ENCODE data around the gene NIFK.

DNA sequence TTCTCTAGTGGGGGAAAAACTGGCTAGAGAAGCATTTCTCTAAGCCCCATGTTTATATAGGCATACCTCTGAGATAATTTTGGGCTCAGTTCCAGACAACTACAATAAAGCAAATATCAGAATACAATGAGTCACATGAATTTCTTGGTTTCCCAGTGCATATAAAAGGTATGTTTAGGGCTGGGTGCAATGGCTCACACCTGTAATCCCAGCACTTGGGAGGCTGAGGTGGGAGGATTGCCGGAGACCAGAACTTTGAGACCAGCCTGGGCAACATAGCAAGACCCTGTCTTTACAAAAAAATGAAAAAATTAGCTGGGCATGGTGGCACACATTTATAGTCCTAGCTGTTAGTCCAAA is 41.0 kb upstream of the NIFK start:
- TF ChIP-seq, protein P1, sequence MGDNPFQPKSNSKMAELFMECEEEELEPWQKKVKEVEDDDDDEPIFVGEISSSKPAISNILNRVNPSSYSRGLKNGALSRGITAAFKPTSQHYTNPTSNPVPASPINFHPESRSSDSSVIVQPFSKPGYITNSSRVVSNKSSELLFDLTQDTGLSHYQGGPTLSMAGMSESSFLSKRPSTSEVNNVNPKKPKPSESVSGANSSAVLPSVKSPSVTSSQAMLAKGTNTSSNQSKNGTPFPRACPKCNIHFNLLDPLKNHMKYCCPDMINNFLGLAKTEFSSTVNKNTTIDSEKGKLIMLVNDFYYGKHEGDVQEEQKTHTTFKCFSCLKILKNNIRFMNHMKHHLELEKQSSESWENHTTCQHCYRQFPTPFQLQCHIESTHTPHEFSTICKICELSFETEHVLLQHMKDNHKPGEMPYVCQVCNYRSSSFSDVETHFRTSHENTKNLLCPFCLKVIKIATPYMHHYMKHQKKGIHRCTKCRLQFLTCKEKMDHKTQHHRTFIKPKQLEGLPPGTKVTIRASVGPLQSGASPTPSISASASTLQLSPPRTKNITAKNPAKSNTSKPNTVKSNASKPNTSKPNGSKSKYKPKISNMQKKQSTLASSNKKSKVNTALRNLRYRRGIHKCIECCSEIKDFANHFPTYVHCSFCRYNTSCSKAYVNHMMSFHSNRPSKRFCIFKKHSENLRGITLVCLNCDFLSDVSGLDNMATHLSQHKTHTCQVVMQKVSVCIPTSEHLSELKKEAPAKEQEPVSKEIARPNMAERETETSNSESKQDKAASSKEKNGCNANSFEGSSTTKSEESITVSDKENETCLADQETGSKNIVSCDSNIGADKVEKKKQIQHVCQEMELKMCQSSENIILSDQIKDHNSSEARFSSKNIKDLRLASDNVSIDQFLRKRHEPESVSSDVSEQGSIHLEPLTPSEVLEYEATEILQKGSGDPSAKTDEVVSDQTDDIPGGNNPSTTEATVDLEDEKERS (tag by site-specific recombination; IDR thresholded peaks at IDR 0.05) = no peak
- TF ChIP-seq ZNF114 (tag by site-specific recombination; IDR thresholded peaks at IDR 0.05) = no peak
- TF ChIP-seq, protein P2, sequence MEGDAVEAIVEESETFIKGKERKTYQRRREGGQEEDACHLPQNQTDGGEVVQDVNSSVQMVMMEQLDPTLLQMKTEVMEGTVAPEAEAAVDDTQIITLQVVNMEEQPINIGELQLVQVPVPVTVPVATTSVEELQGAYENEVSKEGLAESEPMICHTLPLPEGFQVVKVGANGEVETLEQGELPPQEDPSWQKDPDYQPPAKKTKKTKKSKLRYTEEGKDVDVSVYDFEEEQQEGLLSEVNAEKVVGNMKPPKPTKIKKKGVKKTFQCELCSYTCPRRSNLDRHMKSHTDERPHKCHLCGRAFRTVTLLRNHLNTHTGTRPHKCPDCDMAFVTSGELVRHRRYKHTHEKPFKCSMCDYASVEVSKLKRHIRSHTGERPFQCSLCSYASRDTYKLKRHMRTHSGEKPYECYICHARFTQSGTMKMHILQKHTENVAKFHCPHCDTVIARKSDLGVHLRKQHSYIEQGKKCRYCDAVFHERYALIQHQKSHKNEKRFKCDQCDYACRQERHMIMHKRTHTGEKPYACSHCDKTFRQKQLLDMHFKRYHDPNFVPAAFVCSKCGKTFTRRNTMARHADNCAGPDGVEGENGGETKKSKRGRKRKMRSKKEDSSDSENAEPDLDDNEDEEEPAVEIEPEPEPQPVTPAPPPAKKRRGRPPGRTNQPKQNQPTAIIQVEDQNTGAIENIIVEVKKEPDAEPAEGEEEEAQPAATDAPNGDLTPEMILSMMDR (tag by site-specific recombination; IDR thresholded peaks at IDR 0.05) = no peak

Measured in HEK293 (cell line).